Smooth muscle cell of trachea (primary cell): ENCODE results near the gene TMOD4. TPM values are rescaled to one million over a fixed set of nuclear protein-coding genes. Genes with fewer than 3 reads are reported as not detected.

Experiments used
- total RNA-seq: library from RNA; depleted of rRNA; stranded (reverse); fragments of >200 nt; gene quantifications from 2 replicates; pipeline ENCODE4 v1.2.1, GENCODE V29; 2014

Gene TMOD4
- 0.17 and 0.29 TPM in 2 replicates for total RNA-seq

GRCh38 chr1:151175863-151176262 lies at the start of gene TMOD4:
Gene TMOD4 (minus strand): TSS chr1:151175981. CDS start chr1:151174875, 1,106 bp downstream.

GRCh38 chr1:151198254-151199127 lies 22.7 kb upstream of the TMOD4 start, which contains the start of gene PIP5K1A:
Gene PIP5K1A (plus strand): TSS chr1:151198552. CDS start chr1:151198997, 445 bp downstream.

GRCh38 chr1:151189637-151190445 lies 14.1 kb upstream of the TMOD4 start, which contains the start of gene VPS72:
Gene VPS72 (minus strand): TSS chr1:151190197. CDS start chr1:151190121, 76 bp downstream.

GRCh38 chr1:151165738-151166504 lies 9.9 kb downstream of the TMOD4 start, which contains the start of the genes LYSMD1 and SCNM1:
Gene LYSMD1 (minus strand): TSS chr1:151165902. CDS start chr1:151165258, 644 bp downstream.
Gene SCNM1 (plus strand): TSS chr1:151166144. CDS start chr1:151166153, 9 bp downstream.

DNA sequence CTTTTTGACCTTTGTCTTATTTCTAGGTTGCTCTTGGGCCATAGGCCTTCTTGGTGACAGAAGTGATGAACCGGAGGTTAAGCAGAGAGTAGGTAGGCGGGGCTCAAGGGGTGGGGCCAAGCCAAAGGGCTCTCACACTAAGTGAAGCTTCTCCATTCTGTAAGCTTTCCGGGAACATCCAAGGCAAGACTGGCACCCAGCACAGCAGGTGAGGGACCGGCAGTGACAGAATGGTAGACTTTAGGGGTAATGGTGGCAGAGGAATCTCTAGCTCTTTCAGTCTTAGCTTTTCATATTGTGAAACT lies 19.3 kb downstream of the TMOD4 start, which contains the start of gene TNFAIP8L2:
Gene TNFAIP8L2, plus strand, starts transcription at position 135 of the 305 bp plus-strand sequence. CDS start 2,049 bp downstream, outside the sequence.

DNA sequence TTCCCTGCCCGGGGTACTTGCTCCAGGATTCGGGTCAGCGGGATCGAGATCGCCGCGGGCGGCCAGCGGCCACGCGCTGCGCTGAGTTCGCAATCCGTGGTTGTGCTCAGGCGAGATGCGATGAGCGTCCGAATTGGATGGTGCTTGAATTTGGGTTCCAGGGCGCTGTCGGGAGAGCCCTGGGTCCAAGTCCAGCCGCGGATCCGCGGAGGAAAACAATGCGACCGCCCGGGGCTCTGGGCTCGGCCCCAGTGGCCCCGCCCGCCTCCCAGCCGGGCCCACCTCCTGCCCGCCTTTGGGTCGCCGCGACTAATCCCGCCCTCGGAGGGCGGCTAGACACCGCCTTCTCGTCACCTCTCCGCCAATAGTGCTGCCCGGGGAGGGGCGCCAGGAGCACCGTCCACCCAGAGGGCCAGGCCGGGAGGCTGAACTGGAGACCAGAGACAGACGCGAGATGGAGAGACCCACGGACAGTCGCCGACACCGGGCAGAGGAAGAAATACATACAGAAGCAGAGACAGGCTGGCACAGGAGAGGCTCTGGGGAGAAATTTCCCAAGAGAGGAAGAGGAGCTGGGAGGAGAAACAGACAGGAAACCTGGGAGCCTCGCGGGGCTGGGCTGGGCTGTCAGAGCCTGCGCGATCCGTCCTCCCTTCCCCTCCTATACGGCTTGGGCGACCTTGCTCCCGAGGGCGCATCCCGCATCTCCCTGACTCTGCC lies 29.2 kb downstream of the TMOD4 start, which contains the start of gene SEMA6C:
Gene SEMA6C, minus strand, starts transcription at position 220 of the 720 bp plus-strand sequence. CDS start 4,010 bp downstream, outside the sequence.

Other genes with a start within 250 kb of the TMOD4 start
- gene SETDB1, start 249.6 kb downstream of the TMOD4 start, total RNA-seq = 35.9 and 42.5 TPM in 2 replicates
- gene CERS2, start 201.1 kb downstream of the TMOD4 start, total RNA-seq = 87.1 and 170 TPM in 2 replicates
- gene ANXA9, start 193.7 kb downstream of the TMOD4 start, total RNA-seq = 0.17 and 0.29 TPM in 2 replicates
- gene MINDY1, start 169.1 kb downstream of the TMOD4 start, total RNA-seq = 13.4 and 15.0 TPM in 2 replicates
- gene PRUNE1, start 167.5 kb downstream of the TMOD4 start, total RNA-seq = 7.1 and 9.8 TPM in 2 replicates
- under 0.01 and 0.17 TPM in 2 replicates for gene BNIPL, start 139.4 kb downstream of the TMOD4 start, total RNA-seq
- gene C1orf56, start 128.2 kb downstream of the TMOD4 start, total RNA-seq = 1.7 and 4.8 TPM in 2 replicates
- 36.5 and 40.7 TPM in 2 replicates for gene CDC42SE1, start 116.4 kb downstream of the TMOD4 start, total RNA-seq
- 2.9 and 3.1 TPM in 2 replicates for gene MLLT11, start 115.6 kb downstream of the TMOD4 start, total RNA-seq
- gene GABPB2, start 105.2 kb downstream of the TMOD4 start, total RNA-seq = 14.0 and 23.7 TPM in 2 replicates
- gene SEMA6C, start 29.4 kb downstream of the TMOD4 start, total RNA-seq = 1.2 and 1.3 TPM in 2 replicates
- not detected in 2 replicates for gene TNFAIP8L2, start 19.3 kb downstream of the TMOD4 start, total RNA-seq
- gene LYSMD1, start 10.1 kb downstream of the TMOD4 start, total RNA-seq = 5.8 and 6.1 TPM in 2 replicates
- gene SCNM1, start 9.8 kb downstream of the TMOD4 start, total RNA-seq = 21.8 and 27.5 TPM in 2 replicates
- gene VPS72, start 14.2 kb upstream of the TMOD4 start, total RNA-seq = 37.9 and 50.6 TPM in 2 replicates
- gene PIP5K1A, start 22.6 kb upstream of the TMOD4 start, total RNA-seq = 57.2 and 70.8 TPM in 2 replicates
- 205 and 248 TPM in 2 replicates for gene PSMD4, start 78.8 kb upstream of the TMOD4 start, total RNA-seq
- gene ZNF687, start 106.3 kb upstream of the TMOD4 start, total RNA-seq = 13.7 and 19.8 TPM in 2 replicates
- gene PI4KB, start 151.4 kb upstream of the TMOD4 start, total RNA-seq = 74.1 and 83.8 TPM in 2 replicates
- 44.9 and 55.1 TPM in 2 replicates for gene RFX5, start 171.3 kb upstream of the TMOD4 start, total RNA-seq
- 74.0 and 120 TPM in 2 replicates for gene SELENBP1, start 196.7 kb upstream of the TMOD4 start, total RNA-seq
- gene PSMB4, start 223.6 kb upstream of the TMOD4 start, total RNA-seq = 319 and 409 TPM in 2 replicates